SU-DHL-6 (cell line): ENCODE measurements around the gene ACTN1.

Experiments
- CTCF ChIP-seq: fragments of 200-600 bp; sonication (generic); IDR thresholded peaks from one replicate; pipeline ENCODE4 v1.5.1; 2017; ENCODE audit warnings: antibody characterized with exemption, mild to moderate bottlenecking, low read length, moderate library complexity; ENCODE audit not compliant: insufficient read depth, poor library complexity, severe bottlenecking
- EZH2phosphoT487 ChIP-seq: fragments of 200-600 bp; sonication (generic), shearing (Covaris generic); conservative IDR thresholded peaks from 2 replicates; pipeline ENCODE4 v1.6.1; 2018; ENCODE audit warnings: mild to moderate bottlenecking, antibody characterized with exemption, low read length, moderate library complexity, mixed read lengths

GRCh38 chr14:68824207-68824516 is 154.9 kb downstream of the ACTN1 start:
- TF ChIP-seq CTCF: no peak
- TF ChIP-seq EZH2phosphoT487: no peak
